GM12878 (cell line): ENCODE results near the gene RCAN1. TPM values are rescaled to one million over a fixed set of nuclear protein-coding genes. Genes with fewer than 3 reads are reported as not detected.

Experiments
- ATAC-seq: fragments of 200-7000 bp; cut with Tn5 transposase; 3 replicates; pipeline ENCODE4 v1.9.1; 2020; ENCODE audit warnings: mild to moderate bottlenecking, moderate library complexity
- BruUV-seq: library from RNA; stranded (reverse); fragments of 400-500 nt; replicated peaks from 2 replicates; lab custom pipeline; 2021; lab: Mats Ljungman, UMichigan
- CTCF ChIA-PET: fragments of 300-600 bp; sonication (Branson Sonifier 250); formaldehyde crosslinking; extraction: SDS; loops from one replicate; lab custom pipeline; 2021; ENCODE audit warnings: inconsistent platforms; lab: Yijun Ruan, JAX
- POLR2A ChIA-PET: fragments of 350-600 bp; formaldehyde crosslinking; extraction: SDS; loops from one replicate; lab custom pipeline; 2021; ENCODE audit warnings: inconsistent platforms; lab: Charles Lee
- RAD21 ChIA-PET: fragments of 300-600 bp; sonication (Branson Sonifier 250); formaldehyde crosslinking; loops from one replicate; lab custom pipeline; 2023; ENCODE audit warnings: antibody characterized with exemption; ENCODE audit not compliant: unreplicated experiment; lab: Charles Lee
- SMC1A ChIA-PET: fragments of 300-600 bp; sonication (Branson Sonifier 250); formaldehyde crosslinking; loops from one replicate; lab custom pipeline; 2023; ENCODE audit not compliant: unreplicated experiment, uncharacterized antibody; lab: Charles Lee
- DNase-seq: peaks from one replicate; pipeline ENCODE4 v3.0.0-alpha.2; 2011; ENCODE audit warnings: low read depth, low spot score
- FAIRE-seq: peaks from 3 replicates; lab custom pipeline; 2011; peaks lifted over from hg19 to GRCh38; lab: Jason Lieb, UNC
- H2AFZ ChIP-seq: 2 replicates; pipeline ENCODE4 v1.6.0; 2011; ENCODE audit warnings: low read depth, low read length, control low read depth; ENCODE audit not compliant: control insufficient read depth
- H3K27ac ChIP-seq: 2 replicates; pipeline ENCODE4 v1.5.1; 2011; ENCODE audit warnings: control low read depth; ENCODE audit not compliant: control insufficient read depth, insufficient read depth
- H3K27me3 ChIP-seq, 2 experiments: replicated peaks in 1 of 2; 2 replicates each; pipeline versions ENCODE4 v1.6.0 to v1.6.1; 2011; ENCODE audit warnings: low read length in 1 of 2; ENCODE audit not compliant: control insufficient read depth in 2 of 2, insufficient read depth in 2 of 2
- H3K36me3 ChIP-seq, 2 experiments: 2 replicates each; pipeline ENCODE4 v1.5.1; 2011; ENCODE audit warnings: low read length in 1 of 2; ENCODE audit not compliant: control insufficient read depth in 2 of 2, insufficient read depth in 2 of 2
- H3K4me1 ChIP-seq: 2 replicates; pipeline ENCODE4 v1.6.1; 2011; ENCODE audit warnings: mild to moderate bottlenecking, low read length, moderate library complexity, mixed read lengths; ENCODE audit not compliant: control insufficient read depth, insufficient read depth
- H3K4me2 ChIP-seq: 2 replicates; pipeline ENCODE4 v1.6.0; 2011; ENCODE audit warnings: control low read depth; ENCODE audit not compliant: control insufficient read depth, insufficient read depth
- H3K4me3 ChIP-seq: fragments of 200-600 bp; sonication (generic); 2 replicates; pipeline ENCODE4 v1.5.1; 2016
- H3K79me2 ChIP-seq: 2 replicates; pipeline ENCODE4 v1.6.0; 2011; ENCODE audit warnings: low read length; ENCODE audit not compliant: control insufficient read depth, insufficient read depth
- H3K9ac ChIP-seq: 2 replicates; pipeline ENCODE4 v1.8.0; 2011; ENCODE audit warnings: low read length, control low read depth, mixed read lengths; ENCODE audit not compliant: control insufficient read depth, insufficient read depth
- H3K9me3 ChIP-seq: replicated peaks from 3 replicates; pipeline ENCODE4 v1.5.1; 2011; ENCODE audit warnings: mild to moderate bottlenecking, low read length; ENCODE audit not compliant: control insufficient read depth, insufficient read depth
- H4K20me1 ChIP-seq: 2 replicates; pipeline ENCODE4 v1.6.0; 2011; ENCODE audit not compliant: control insufficient read depth, insufficient read depth
- CREB1 ChIP-seq: IDR thresholded peaks from 2 replicates; pipeline ENCODE4 v1.6.1; 2012; ENCODE audit warnings: low read depth, mild to moderate bottlenecking, inconsistent platforms
- HCFC1 ChIP-seq: fragments of 150-350 bp; IDR thresholded peaks from 2 replicates; pipeline ENCODE4 v1.6.1; 2014; ENCODE audit warnings: low read length
- SRF ChIP-seq, 2 experiments: IDR thresholded peaks; 2 replicates each; pipeline ENCODE4 v1.6.1; 2011; ENCODE audit warnings: low read depth in 2 of 2, low read length in 2 of 2, mild to moderate bottlenecking in 1 of 2, moderate library complexity in 1 of 2
- WGBS: methylation state at CpG from one replicate; pipeline ENCODE4 v1.1.6; 2016; ENCODE audit warnings: low lambda C conversion rate; ENCODE audit not compliant: insufficient replicate concordance, insufficient coverage; ENCODE audit errors: missing lambda C conversion rate; 5-methylcytosine and 5-hydroxymethylcytosine counted together
- in situ Hi-C: fragments of 300-500 bp; cut with MboI; formaldehyde crosslinking; loops from 9 replicates; pipeline ENCODE4 v1.14.3; 2018; ENCODE audit warnings: mixed read lengths
- intact Hi-C: fragments of 100-400 bp; cut with micrococcal nuclease; formaldehyde crosslinking; loops from one replicate; pipeline ENCODE4 v1.14.2; 2022; ENCODE audit not compliant: unreplicated experiment
- polyA plus RNA-seq, 11 experiments: library from polyadenylated mRNA; depleted of rRNA in 4 of 11; unstranded in 6 of 11; stranded (reverse) in 5 of 11; fragments of >200 nt; fragmentation: Nextera tagmentation in 4 of 11; fragmentation: Illumina TruSeq in 1 of 11; extraction: Ambion mirVana in 4 of 11; extraction: Trizol in 1 of 11; gene quantifications; 1 replicate in 1 of 11; 2 replicates in 10 of 11; pipeline versions ENCODE4 v1.2.1 to v1.2.3, GENCODE V29; 2011 to 2016; ENCODE audit warnings: inconsistent platforms in 2 of 11, missing spikeins in 2 of 11, low read depth in 1 of 11
- total RNA-seq, 4 experiments: library from RNA; depleted of rRNA in 3 of 4; stranded (reverse); fragments of >200 nt in 3 of 4; fragmentation: Illumina TruSeq in 1 of 4; extraction: Trizol in 1 of 4; gene quantifications; 2 replicates each; pipeline versions ENCODE4 v1.2.1 to v1.2.3, GENCODE V29; 2013 to 2021
- TF ChIP-seq, protein P1 (sequence below): fragments of 450-650 bp; IDR thresholded peaks from 2 replicates; pipeline ENCODE4 v1.6.1; 2017; ENCODE audit warnings: mild to moderate bottlenecking

RCAN1 gene
- total and polyA plus RNA-seq, 10 of the 15 experiments (the other 5 are each of a cell fraction or from before 2014, with no cell fraction given): 2.8 to 12.9 (median 10.5) TPM

GRCh38 chr21:34519016-34519415 lies 95.9 kb downstream of the RCAN1 start (continued):
- TF ChIP-seq, protein P1, sequence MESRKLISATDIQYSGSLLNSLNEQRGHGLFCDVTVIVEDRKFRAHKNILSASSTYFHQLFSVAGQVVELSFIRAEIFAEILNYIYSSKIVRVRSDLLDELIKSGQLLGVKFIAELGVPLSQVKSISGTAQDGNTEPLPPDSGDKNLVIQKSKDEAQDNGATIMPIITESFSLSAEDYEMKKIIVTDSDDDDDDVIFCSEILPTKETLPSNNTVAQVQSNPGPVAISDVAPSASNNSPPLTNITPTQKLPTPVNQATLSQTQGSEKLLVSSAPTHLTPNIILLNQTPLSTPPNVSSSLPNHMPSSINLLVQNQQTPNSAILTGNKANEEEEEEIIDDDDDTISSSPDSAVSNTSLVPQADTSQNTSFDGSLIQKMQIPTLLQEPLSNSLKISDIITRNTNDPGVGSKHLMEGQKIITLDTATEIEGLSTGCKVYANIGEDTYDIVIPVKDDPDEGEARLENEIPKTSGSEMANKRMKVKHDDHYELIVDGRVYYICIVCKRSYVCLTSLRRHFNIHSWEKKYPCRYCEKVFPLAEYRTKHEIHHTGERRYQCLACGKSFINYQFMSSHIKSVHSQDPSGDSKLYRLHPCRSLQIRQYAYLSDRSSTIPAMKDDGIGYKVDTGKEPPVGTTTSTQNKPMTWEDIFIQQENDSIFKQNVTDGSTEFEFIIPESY: no peak
- no peak for TF ChIP-seq SRF (IDR thresholded peaks at IDR 0.05; ENCODE audit: low read depth in 2 of 2, low read length in 2 of 2)

DNA sequence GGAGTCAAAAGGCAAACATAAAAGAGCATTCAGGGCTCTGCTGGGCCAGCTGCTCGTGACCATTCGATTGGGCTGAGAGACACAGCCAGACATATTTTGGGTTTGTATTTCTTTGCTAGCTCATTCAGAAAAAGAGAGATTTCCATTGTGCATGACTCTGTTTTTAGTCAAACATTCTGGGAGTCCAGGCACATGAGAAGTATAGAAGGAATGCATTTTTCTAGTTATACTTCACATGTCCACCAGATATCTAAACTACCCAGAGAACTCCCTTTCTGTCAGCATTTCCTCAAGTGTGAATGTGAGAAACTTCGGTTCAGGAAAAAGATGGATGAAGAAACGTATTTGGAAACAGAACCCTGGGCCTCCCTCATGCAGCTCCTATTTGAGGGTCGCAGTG lies 96.6 kb downstream of the RCAN1 start:
- Histone ChIP-seq H3K4me2 (no peak overlapping the region), H3K27ac (no peak overlapping the region), H3K4me1 (peaks cover 7% of the 10 kb centered on the region; the same call in 1 of the 2 replicates), H3K9me3 (no peaks in the 10 kb centered on the region), H3K36me3 (peaks cover 0 to 2% of the 10 kb centered on the region in 2 experiments; a peak in 1 of 4 replicates), H2AFZ (no peak overlapping the region), H3K9ac (no peak overlapping the region), H3K27me3 (no peaks in the 10 kb centered on the region), H3K79me2 (no peaks in the 10 kb centered on the region), H3K4me3 (no peak overlapping the region), H4K20me1 (no peaks in the 10 kb centered on the region)
- ATAC-seq: no peak
- DNase-seq: no peak
- in situ Hi-C loops (no loop called here), intact Hi-C loops (no loop called here)
- SMC1A ChIA-PET: interaction anchor here (0.7 to 1.3 kb wide), 2 partner anchors 8 to 84 kb away, joined by 3 to 4 read pairs; no protein-coding TSS in a partner anchor
- POLR2A ChIA-PET: no interaction called here
- FAIRE-seq: no peak
- RAD21 ChIA-PET: no interaction called here
- BruUV-seq: no TSS peak
- CTCF ChIA-PET: interaction anchor here (13.6 kb wide), 1 partner anchor 84 kb away, joined by 216 read pairs; no protein-coding TSS in a partner anchor
- 94% methylated on average over 5 of the region's 5 CpGs for WGBS
- no peak for TF ChIP-seq HCFC1
- TF ChIP-seq CREB1: no peak
